ENCODE results near the gene ARL2.

ARL2 gene

GRCh38 chr11:65040847-65041622, 27.1 kb downstream of the ARL2 start, which contains the start of gene SAC3D1 (continued):
- no peak for TF ChIP-seq ZNF701 (tag by site-specific recombination; IDR thresholded peaks at IDR 0.05)
- TF ChIP-seq ZNF571 (tag by site-specific recombination; IDR thresholded peaks at IDR 0.05), result no peak
- TF ChIP-seq ZNF555 (tag by site-specific recombination; conservative IDR thresholded peaks at IDR 0.05), result no peak
- TF ChIP-seq ZNF146 (tag by site-specific recombination; IDR thresholded peaks at IDR 0.05), result no peak
- no peak for TF ChIP-seq ZBTB7A (tag by site-specific recombination; IDR thresholded peaks at IDR 0.05; ENCODE audit: low read depth)
- TF ChIP-seq ZNF426 (tag by site-specific recombination; IDR thresholded peaks at IDR 0.05), result no peak
- TF ChIP-seq ZNF658 (tag by site-specific recombination; IDR thresholded peaks at IDR 0.05), result no peak
- peak; percentile 77 for TF ChIP-seq ZEB2 (tag by site-specific recombination; IDR thresholded peaks at IDR 0.05)
- TF ChIP-seq MEIS1 (CRISPR knock-in tag; IDR thresholded peaks at IDR 0.05; ENCODE audit: borderline replicate concordance), result no peak
- TF ChIP-seq, protein P1, sequence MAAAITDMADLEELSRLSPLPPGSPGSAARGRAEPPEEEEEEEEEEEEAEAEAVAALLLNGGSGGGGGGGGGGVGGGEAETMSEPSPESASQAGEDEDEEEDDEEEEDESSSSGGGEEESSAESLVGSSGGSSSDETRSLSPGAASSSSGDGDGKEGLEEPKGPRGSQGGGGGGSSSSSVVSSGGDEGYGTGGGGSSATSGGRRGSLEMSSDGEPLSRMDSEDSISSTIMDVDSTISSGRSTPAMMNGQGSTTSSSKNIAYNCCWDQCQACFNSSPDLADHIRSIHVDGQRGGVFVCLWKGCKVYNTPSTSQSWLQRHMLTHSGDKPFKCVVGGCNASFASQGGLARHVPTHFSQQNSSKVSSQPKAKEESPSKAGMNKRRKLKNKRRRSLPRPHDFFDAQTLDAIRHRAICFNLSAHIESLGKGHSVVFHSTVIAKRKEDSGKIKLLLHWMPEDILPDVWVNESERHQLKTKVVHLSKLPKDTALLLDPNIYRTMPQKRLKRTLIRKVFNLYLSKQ (tag by site-specific recombination; IDR thresholded peaks at IDR 0.05; ENCODE audit: borderline replicate concordance), result no peak
- TF ChIP-seq, protein P2, sequence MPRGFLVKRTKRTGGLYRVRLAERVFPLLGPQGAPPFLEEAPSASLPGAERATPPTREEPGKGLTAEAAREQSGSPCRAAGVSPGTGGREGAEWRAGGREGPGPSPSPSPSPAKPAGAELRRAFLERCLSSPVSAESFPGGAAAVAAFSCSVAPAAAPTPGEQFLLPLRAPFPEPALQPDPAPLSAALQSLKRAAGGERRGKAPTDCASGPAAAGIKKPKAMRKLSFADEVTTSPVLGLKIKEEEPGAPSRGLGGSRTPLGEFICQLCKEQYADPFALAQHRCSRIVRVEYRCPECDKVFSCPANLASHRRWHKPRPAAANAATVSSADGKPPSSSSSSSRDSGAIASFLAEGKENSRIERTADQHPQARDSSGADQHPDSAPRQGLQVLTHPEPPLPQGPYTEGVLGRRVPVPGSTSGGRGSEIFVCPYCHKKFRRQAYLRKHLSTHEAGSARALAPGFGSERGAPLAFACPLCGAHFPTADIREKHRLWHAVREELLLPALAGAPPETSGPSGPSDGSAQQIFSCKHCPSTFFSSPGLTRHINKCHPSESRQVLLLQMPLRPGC (tag by site-specific recombination; IDR thresholded peaks at IDR 0.05), result no peak
- TF ChIP-seq ZNF558 (tag by site-specific recombination; IDR thresholded peaks at IDR 0.05), result no peak
- TF ChIP-seq ZNF416 (tag by site-specific recombination; IDR thresholded peaks at IDR 0.05), result no peak
- no peak for TF ChIP-seq ZNF404 (tag by site-specific recombination; IDR thresholded peaks at IDR 0.05)
- no peak for TF ChIP-seq ZNF514 (tag by site-specific recombination; IDR thresholded peaks at IDR 0.05)
- TF ChIP-seq ZFHX2 (tag by site-specific recombination; conservative IDR thresholded peaks at IDR 0.05), result peak; percentile 58; the same call in 1 of the 2 replicates
- no peak for TF ChIP-seq ZNF670 (tag by site-specific recombination; IDR thresholded peaks at IDR 0.05; ENCODE audit: low read depth)
- TF ChIP-seq ZNF311 (tag by site-specific recombination; IDR thresholded peaks at IDR 0.05; ENCODE audit: borderline replicate concordance), result no peak
- 0 out of 2 replicates have a peak, but pooled peaks have one; percentile 28 for TF ChIP-seq ZNF600 (tag by site-specific recombination; IDR thresholded peaks at IDR 0.05)
- TF ChIP-seq, protein P3, sequence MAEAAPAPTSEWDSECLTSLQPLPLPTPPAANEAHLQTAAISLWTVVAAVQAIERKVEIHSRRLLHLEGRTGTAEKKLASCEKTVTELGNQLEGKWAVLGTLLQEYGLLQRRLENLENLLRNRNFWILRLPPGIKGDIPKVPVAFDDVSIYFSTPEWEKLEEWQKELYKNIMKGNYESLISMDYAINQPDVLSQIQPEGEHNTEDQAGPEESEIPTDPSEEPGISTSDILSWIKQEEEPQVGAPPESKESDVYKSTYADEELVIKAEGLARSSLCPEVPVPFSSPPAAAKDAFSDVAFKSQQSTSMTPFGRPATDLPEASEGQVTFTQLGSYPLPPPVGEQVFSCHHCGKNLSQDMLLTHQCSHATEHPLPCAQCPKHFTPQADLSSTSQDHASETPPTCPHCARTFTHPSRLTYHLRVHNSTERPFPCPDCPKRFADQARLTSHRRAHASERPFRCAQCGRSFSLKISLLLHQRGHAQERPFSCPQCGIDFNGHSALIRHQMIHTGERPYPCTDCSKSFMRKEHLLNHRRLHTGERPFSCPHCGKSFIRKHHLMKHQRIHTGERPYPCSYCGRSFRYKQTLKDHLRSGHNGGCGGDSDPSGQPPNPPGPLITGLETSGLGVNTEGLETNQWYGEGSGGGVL (tag by site-specific recombination; IDR thresholded peaks at IDR 0.05), result no peak
- TF ChIP-seq RBAK (tag by site-specific recombination; IDR thresholded peaks at IDR 0.05), result no peak
- TF ChIP-seq MZF1 (tag by site-specific recombination; IDR thresholded peaks at IDR 0.05; ENCODE audit: borderline replicate concordance), result no peak
- no peak for TF ChIP-seq ZNF768 (tag by site-specific recombination; IDR thresholded peaks at IDR 0.05)
- no peak for TF ChIP-seq ZNF354C (tag by site-specific recombination; IDR thresholded peaks at IDR 0.05; ENCODE audit: borderline replicate concordance, low read depth)
- TF ChIP-seq ZNF791 (tag by site-specific recombination; IDR thresholded peaks at IDR 0.05), result no peak
- no peak for TF ChIP-seq ZNF837 (tag by site-specific recombination; IDR thresholded peaks at IDR 0.05)
- TF ChIP-seq ZNF544 (tag by site-specific recombination; IDR thresholded peaks at IDR 0.05), result no peak
- no peak for TF ChIP-seq ZBTB10 (tag by site-specific recombination; IDR thresholded peaks at IDR 0.05)
- peak; percentile 62 for TF ChIP-seq ZXDB (tag by site-specific recombination; IDR thresholded peaks at IDR 0.05)
- TF ChIP-seq ZNF292 (tag by site-specific recombination; IDR thresholded peaks at IDR 0.05; ENCODE audit: borderline replicate concordance, low read depth), result no peak
- no peak for TF ChIP-seq ZBTB21 (tag by site-specific recombination; IDR thresholded peaks at IDR 0.05)
- no peak for TF ChIP-seq ZNF133 (tag by site-specific recombination; IDR thresholded peaks at IDR 0.05)
